NCI-H187 (cell line): Measurements from ENCODE around the gene SRI.

Experiments used
- DNase-seq, 2 experiments: peaks; one replicate each; lab custom pipeline; 2025; lab: John Stamatoyannopoulos, UW

Gene SRI

DNA sequence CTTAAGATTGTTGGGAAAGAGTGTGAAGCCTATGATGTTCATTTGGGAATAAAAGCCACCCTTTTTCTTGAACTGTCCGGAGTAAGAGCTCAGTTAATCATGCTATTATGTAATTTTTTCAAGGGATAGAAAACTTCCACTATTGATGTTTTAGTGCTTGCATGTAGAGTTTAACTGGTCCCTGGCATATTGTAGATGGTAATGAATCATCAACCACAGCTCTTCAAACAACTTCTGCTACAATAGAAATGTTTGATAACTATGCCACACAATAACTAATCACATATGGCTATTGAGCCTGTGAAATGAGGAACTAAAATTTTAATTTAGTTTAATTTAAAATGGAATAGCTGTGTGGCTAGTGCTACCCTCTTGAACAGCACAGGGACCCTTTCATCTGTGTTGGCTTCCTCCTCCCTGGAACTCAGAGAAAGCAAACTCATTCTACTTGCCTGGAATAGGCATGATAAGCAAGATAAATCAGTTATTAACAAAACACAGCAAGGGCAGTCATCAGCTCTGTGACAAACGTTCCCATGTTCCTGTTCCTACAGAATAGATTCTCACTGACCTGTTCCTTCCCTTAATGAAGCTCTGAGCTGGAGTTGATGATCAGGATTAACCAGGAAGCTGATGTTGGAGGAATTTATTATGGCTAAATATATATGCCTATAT lies 4.9 kb upstream of the SRI start:
- no peak for DNase-seq

DNA sequence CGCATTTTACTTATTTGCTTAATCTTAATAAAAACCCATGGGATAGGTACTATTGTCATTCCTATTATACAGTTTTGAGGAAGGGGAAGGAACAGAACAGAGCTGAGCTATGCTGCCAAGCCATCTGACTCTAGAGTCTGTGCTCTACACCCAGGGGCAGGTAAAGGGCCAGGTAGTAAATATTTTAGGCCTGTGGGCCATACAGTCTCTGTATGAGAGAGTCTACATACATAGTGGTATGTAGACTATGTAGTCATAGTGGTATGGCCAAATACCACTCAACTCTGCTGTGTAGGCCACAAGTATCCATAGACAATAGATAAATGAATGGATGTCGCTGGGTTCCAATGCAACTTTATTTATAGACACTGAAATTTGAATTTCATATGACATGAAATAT lies 3.4 kb upstream of the SRI start:
- no peak for DNase-seq

- peak in 1 of 2 experiments; percentile 36 for DNase-seq
Observed at GRCh38 chr7:88218836-88219605, 817 bp downstream of the SRI start.

- DNase-seq, result no peak
Observed at GRCh38 chr7:88218429-88218745, 1.5 kb downstream of the SRI start.

- DNase-seq, result peak; percentile 48 to 57
Observed at GRCh38 chr7:88217675-88218428, 2.0 kb downstream of the SRI start.

GRCh38 chr7:88216276-88216675 lies 3.6 kb downstream of the SRI start:
- DNase-seq, result peak; percentile 35 to 70

DNA sequence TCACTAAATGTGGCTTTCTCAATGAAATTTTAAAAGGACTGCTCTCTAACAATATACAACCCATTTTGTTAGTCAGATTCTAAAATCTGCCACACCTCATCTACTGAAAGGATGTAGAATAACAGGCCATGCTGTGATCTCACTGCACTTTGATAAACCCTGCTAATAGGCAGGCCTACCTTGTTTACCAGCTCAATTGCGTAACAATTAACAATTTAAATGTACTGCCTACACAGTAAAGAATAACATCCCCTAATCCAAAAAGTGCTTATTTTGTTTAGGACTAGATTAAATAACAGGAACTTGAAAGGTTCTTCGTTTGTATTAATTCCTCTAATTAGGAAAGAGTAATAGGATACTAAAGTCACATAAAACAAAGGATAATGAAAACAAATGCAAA lies 4.5 kb downstream of the SRI start:
- no peak for DNase-seq

- DNase-seq, result no peak
Observed at GRCh38 chr7:88214456-88214855, 5.4 kb downstream of the SRI start.

DNA sequence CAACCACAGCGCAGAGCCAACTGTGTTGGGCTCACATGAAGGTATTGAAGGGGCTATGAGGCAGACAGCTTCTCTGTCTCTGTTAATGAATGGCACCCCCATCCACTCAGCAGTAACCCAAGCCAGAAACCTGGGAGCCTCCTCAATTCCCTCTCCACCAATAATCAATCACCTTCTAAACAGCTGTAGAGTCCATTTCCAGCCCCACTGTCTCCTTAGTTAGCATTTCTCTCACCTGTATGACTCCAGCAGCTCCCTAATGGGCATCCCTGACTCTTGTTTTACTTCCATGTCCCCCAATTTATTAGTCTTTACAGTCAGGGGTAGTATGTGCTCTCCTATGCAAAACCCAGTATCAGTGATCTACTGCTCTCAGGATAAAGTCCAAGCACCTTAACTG lies 6.9 kb downstream of the SRI start:
- DNase-seq, result no peak

GRCh38 chr7:88208521-88208920 lies 11.3 kb downstream of the SRI start:
- DNase-seq, result no peak

DNA sequence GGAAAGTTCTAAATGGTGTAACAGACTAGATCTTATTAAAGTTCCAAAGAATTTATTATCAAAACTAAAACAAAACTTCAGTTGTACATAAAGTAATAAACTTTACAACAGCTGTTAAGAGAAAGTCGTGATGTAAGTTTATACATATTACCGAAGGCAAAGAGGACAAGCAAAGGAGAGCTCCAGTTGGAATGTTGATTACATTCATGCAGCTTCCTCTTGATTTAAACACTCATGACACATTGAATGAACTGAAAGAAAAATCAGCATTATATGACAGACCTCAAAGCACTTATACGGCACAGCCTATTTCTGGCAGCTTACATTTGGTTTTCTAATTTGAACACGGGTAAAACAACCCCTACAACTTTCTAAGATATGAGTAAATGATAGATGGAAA lies 13.6 kb downstream of the SRI start:
- no peak for DNase-seq

DNA sequence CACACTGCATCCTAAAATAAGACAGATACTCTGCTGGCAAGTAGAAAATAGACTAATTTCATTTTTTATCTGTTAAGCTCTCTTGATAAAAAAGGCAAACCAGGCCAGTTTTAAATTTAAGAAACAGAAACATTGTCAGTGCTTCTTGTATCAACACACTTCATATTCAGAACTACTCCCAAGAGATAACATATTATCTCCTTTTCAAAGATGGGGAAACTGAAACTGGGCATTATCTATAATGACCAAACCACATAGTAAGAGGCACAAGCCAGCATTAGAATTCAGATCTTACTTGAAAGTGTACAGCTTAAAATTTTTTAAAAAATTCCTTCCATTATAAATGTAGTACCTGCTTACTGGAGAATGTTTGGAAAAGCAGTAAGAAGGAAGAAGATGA lies 14.7 kb downstream of the SRI start:
- DNase-seq, result no peak

GRCh38 chr7:88204525-88205110 lies 15.2 kb downstream of the SRI start:
- no peak for DNase-seq

- DNase-seq, result no peak
Observed at GRCh38 chr7:88203401-88203800, 16.4 kb downstream of the SRI start.

- DNase-seq, result no peak
Observed at GRCh38 chr7:88202799-88203198, 17.0 kb downstream of the SRI start.

DNA sequence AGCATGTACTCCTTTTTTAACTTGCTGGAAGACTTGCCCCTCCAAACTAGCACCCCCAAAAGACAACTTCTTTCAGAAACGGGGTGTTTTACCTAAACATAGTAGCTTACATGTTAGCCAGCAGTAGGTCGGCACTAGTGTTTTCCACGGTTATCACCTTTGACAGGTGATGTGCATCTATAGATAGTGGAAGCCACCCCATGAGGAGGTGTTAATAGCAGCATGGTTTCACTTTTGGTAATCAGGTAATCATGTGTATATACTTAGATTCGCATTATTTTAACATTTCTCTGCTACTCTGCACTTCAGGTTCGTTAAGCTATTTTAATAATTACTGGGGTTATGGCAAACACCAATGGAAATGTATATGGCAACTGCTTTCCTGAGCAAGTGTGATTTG lies 17.6 kb downstream of the SRI start:
- no peak for DNase-seq

GRCh38 chr7:88201305-88201704 lies 18.5 kb downstream of the SRI start:
- DNase-seq, result no peak

DNA sequence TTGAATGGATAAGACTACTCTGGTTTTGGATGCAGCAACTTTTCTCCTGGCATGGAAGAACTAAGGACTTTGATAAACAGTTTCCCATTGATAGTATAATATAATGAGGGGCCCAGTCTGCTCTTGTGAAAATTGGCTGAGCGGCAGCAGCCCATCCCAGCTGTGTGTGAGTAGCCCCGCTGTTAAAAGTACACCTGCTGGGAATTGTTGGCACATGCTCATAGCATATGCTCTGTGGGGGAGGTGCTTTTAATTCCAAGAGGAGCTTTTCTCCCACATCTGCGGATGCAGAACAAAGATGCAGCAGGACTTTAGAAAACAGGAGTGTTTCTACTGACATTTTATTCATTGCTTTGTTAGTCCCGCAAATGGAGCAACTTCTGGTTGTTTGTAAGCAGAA lies 19.0 kb downstream of the SRI start:
- peak; percentile 27 to 31 for DNase-seq

DNA sequence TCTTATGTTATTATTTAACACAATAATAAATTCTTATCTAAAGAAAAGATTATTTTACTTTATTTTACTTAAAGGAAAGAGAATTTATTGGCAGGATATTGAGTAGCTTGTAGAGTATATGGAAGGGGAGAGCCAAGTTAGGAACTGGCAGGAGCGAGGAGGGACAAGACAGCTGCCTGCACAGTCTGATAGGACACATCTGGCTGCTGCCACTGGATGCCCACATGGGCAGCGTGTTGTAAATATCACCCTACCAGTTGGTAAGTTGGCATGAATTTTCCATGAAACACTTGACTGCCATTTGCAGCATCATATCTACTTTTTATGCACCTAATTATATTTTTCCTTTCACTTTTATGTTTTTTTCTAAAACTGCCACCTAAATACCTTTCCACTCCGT lies 19.6 kb downstream of the SRI start:
- DNase-seq, result no peak

DNA sequence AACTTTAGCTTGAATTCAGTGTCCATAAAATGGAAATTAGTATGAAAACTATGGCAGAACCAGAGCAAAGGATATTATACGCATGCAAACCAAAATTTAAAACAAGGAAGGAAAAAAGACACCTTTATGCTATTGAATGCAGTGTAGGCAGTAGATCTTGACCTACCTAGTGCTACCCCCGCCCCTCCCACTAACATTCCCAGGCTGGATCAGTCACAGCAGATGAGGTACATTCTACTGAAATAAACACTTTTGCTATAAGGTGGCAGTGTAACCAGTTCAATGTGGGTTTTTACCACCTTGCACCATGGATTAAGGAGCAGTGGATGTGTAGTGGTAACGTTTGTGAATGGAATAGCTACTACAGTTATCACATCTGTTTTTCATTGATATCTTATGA lies 27.9 kb downstream of the SRI start:
- no peak for DNase-seq

DNA sequence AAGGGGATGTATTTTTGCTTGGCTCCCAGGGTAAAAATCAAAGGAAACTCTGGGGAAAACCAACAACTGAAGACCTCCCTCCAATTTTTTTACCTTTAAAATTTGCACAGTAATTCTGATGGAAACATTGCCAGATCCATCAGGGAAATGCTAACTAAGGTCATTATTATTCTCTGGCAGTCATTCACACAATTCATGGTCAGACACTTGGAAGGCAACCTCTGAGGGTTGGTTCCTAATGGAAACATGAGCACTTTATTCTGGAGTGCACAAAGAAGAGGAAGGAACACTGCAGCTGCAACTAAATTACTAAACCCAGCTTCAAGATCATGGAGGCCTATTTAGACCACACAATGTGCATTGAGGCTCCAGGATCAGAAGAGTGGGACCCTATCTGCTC lies 34.2 kb downstream of the SRI start:
- DNase-seq, result no peak

DNA sequence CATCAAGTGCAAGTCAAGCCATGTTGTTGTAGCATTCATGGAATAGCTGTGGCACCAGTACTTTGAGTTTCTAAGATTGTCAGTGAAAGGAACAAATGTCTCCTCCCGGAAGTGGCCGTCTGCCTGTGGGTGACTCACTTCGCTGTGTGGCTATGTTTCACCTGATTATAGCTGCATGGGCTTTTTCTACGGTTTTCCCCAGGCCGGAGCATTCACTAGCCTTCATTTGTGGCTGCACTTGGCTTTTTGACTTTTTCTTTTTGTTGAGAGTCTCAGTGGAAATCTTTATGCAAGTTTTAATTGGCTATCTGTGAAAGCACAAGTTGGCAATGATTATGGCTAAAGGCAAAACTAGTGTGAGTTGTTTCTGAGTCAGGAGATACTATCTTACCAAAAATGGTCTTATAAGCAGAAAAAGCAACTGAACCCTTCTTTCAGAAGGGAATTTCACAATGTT lies 35.0 kb downstream of the SRI start:
- DNase-seq, result no peak

- DNase-seq, result no peak
Observed at GRCh38 chr7:88183051-88183450, 36.8 kb downstream of the SRI start.
